ENCODE data around the gene CGB2.

GRCh38 chr19:49058562-49058961, 26.9 kb downstream of the CGB2 start:
- TF ChIP-seq CTCF (IDR thresholded peaks at IDR 0.05), result no peak
- no peak for TF ChIP-seq EP300 (IDR thresholded peaks at IDR 0.05)
- no peak for TF ChIP-seq POLR2AphosphoS5 (IDR thresholded peaks at IDR 0.05)
- TF ChIP-seq POLR2A (IDR thresholded peaks at IDR 0.05), result no peak

All from upper lobe of left lung (tissue), 4 donors.